ENCODE data around the gene FARSA.
"Not testable (repeated sequence)": the region's sequence is repeated elsewhere in the genome, so short reads cannot be mapped to it uniquely, and the experiment has no call there.

The FARSA gene

GRCh38 chr19:12933287-12934072 lies at the start of gene FARSA:
FARSA (minus strand) TSS chr19:12933711; CDS start chr19:12933696, 15 bp downstream.
- DNase-seq, result peak; percentile 91

DNA sequence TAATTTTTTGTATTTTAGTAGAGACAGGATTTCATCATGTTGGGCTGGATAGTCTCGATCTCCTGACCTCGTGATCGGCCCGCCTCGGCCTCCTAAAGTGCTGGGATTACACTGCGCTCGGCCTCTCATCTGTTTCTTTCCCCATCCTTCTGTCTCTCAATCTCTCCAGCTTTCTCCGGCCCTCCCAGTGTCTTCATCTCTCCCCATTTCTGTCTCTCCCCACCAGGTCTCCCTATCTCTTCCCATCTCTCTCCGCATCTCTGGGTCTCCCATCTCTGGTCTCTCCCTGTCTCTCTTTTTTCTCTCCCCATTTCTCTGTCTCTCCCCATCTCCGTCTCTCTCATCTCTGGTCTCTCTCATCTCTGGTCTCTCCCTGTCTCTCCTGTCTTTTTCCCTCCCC lies 49.6 kb upstream of the FARSA start:
- DNase-seq, result no peak

GRCh38 chr19:12982648-12983047 lies 49.1 kb upstream of the FARSA start:
- DNase-seq, result no peak

DNA sequence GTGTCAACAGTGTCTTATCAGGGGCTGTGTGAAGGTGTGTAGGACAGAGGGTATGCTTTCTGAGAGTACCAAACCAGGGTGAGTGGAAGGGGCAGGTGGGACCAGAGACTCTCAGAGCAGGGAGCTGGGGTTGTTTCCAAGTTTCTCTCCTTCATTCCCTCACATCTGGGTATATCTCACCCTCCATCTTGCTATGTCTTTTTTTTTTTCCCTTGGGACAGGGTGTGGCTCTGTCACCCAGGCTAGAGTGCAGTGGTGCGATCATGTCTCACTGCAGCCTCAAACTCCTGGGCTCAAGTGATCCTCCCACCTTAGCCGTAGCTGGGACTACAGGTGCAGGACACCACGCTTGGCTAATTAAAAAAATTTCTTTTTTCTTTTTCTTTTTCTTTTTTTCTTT lies 46.5 kb upstream of the FARSA start:
- DNase-seq, result no peak

- DNase-seq, result not testable (repeated sequence)
Observed at GRCh38 chr19:12976109-12976508, 42.6 kb upstream of the FARSA start.

GRCh38 chr19:12975221-12975741 lies 41.8 kb upstream of the FARSA start:
- no peak for DNase-seq

GRCh38 chr19:12974301-12975220 lies 41.0 kb upstream of the FARSA start:
- DNase-seq, result no peak

DNA sequence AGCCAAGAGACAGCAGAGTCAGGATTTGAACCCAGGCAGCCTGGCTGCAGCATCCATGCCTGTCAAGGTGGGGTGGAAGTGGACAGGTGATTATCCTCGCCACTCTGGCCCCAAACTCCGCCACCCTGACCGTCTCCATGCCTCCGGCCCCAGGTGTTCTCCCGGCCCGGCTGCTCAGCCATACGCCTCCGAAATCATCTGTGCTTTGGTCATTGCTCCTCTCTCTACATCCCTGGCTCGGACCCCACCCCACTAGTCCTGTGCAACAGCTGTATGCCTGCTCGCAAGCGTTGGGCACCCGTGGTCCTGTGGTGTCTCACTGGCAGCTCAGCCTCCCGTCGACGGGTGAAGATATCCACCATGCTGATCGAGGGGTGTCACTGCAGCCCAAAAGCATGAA lies 39.7 kb upstream of the FARSA start:
- no peak for DNase-seq

GRCh38 chr19:12970070-12970820 lies 36.7 kb upstream of the FARSA start:
- no peak for DNase-seq

DNA sequence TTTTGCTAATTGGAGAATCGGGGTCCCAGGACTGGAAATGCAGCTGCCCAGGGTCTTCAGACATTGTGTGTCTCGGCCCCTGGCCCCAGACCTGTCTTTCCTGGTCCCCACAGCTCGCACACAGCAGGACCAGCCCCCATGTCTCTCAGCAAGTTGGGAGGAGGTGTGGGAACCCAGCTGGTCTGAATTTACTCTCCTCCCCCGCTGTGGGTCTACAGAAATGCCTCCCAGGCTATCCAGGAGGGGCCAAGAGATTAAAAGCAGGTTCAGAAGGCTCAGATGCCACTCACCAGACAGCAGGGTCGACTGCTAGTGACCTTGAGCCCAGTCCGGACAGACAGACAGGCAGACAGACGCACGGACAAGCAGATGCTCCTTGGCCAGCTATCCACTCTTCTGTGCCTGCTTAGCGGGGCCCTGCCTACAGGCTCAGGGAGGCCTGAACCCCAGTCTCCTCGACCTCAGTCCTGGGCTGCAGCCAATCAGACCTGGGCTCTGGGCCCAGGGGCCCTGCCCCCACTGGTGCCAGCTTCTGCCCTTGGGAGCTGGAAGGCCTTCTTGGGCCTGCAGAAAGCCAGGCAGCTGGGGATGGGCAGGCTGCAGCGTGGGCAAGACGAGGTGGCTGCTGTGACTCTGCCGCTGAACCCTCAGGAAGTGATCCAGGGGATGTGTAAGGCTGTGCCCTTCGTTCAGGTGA lies 35.9 kb upstream of the FARSA start, which contains the start of gene DAND5:
DAND5 (plus strand) TSS at position 285 of the 697 bp plus-strand sequence; CDS start at position 370, 85 bp downstream.
- DNase-seq, result no peak

GRCh38 chr19:12967907-12968306 lies 34.4 kb upstream of the FARSA start:
- DNase-seq, result no peak

DNA sequence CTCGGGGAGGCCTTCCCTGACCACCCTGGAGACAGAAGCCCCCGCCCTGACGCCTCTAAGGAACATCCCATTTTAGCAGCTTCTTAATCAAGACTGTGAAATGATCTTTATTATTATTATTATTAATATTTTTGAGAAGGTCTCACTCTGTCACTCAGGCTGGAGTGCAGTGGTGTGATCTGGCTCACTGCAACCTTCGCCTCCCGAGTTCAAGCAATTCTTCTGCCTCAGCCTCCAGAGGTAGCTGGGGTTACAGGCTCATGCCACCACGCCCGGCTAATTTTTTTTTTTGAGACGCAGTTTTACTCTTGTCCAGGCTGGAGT lies 32.3 kb upstream of the FARSA start:
- DNase-seq, result no peak

DNA sequence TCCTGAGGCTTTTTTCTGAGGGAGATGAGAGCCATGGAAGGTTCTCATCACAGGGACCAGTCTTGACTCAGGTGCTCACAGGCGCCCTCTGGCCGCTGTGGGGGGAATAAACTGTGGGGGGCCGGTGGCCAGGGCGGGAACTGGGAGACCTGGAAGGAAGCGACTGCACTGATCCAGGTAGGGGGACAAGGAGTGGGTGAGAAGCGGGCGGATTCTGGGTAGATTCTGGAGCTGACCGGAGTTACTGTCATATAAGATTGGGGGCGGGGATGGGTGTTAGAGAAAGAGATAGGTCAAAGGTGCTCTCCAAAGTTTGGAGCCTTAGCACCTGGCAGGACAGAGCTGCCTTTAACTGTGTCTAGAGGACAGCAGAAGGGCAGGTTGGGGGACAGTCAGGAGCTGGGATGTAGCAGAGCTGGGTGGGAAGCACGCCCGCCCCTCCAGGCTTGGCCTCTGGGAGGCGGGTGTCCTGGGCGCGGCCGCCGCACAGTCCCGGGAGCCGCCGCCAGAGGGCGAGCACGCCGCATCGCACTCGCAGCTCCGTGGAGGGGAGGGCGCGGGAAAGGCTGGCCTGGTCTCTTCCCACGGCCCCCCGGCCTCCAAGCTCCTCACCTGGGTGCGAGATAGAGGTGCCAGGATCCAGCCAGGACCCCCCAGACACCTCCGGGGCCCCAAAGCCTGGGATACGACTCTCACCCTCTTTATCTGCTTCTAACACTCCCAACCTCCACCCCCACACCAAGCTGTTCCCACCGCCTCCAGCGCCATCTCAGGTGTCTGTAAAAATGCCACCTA lies 31.7 kb upstream of the FARSA start:
- peak; percentile 83 for DNase-seq

GRCh38 chr19:12959481-12959880 lies 26.0 kb upstream of the FARSA start:
- DNase-seq, result no peak

DNA sequence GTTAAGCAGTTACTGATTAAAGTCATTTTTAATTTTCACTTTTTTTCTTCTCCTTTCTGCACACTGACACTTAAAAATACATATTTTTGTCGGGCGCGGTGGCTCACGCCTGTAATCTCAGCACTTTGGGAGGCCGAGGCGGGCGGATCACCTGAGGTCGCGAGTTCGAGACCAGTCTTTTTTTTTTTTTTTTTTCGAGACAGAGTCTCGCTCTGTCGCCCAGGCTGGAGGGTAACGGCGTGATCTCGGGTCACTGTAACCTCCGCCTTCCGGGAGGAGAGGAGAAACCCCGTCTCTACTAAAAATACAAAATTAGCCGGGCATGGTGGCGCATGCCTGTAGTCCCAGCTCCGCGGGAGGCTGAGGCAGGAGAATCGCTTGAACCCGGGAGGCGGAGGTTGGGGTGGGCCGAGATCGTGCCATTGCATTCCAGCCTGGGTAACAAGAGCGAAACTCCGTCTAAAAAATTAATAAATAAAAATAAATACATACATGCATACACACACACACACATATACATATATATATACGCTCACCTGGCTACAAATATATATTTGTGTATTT lies 24.0 kb upstream of the FARSA start:
- DNase-seq, result not testable (repeated sequence)

- peak; percentile 84 for DNase-seq
Observed at GRCh38 chr19:12956446-12957388, 23.2 kb upstream of the FARSA start, which contains the start of gene GADD45GIP1. GADD45GIP1 (minus strand) TSS chr19:12957223; CDS start chr19:12957212, 11 bp downstream.

- DNase-seq, result no peak
Observed at GRCh38 chr19:12955996-12956395, 22.5 kb upstream of the FARSA start.

GRCh38 chr19:12955575-12955974 lies 22.1 kb upstream of the FARSA start:
- DNase-seq, result not testable (repeated sequence)

- no peak for DNase-seq
Observed at GRCh38 chr19:12954612-12954962, 21.1 kb upstream of the FARSA start.

Data from CD4-positive, alpha-beta T cell treated with Interleukin-21 for 1 hour (primary cell).